Hepatocyte (in vitro differentiated cells): ENCODE data around the gene THAP4. TPM values are rescaled to one million over a fixed set of nuclear protein-coding genes. Genes with fewer than 3 reads are reported as not detected.
A peak's percentile ranks its signal among the peaks of the same experiment; 100 is the strongest.

Experiments
- DNase-seq: peaks from one replicate; pipeline ENCODE4 v3.0.0-alpha.2; 2016; ENCODE audit warnings: low spot score
- H2AFZ ChIP-seq: fragments of 200-600 bp; sonication (generic); 2 replicates; pipeline ENCODE4 v1.6.0; 2016; ENCODE audit warnings: antibody characterized with exemption, mild to moderate bottlenecking
- H3K27ac ChIP-seq: fragments of 200-600 bp; sonication (generic); 2 replicates; pipeline ENCODE4 v1.5.1; 2016; ENCODE audit warnings: mild to moderate bottlenecking
- H3K27me3 ChIP-seq: fragments of 200-600 bp; sonication (generic); 2 replicates; pipeline ENCODE4 v1.6.1; 2016
- H3K36me3 ChIP-seq: fragments of 200-600 bp; sonication (generic); replicated peaks from 2 replicates; pipeline ENCODE4 v1.5.1; 2016; ENCODE audit warnings: low read depth; ENCODE audit not compliant: insufficient read depth
- H3K4me1 ChIP-seq: fragments of 200-600 bp; sonication (generic); 2 replicates; pipeline ENCODE4 v1.5.1; 2016; ENCODE audit warnings: mild to moderate bottlenecking, moderate library complexity; ENCODE audit not compliant: insufficient read depth
- H3K4me2 ChIP-seq: fragments of 200-600 bp; sonication (generic); 2 replicates; pipeline ENCODE4 v1.6.0; 2016
- H3K4me3 ChIP-seq: fragments of 200-600 bp; sonication (generic); 2 replicates; pipeline ENCODE4 v1.5.1; 2016; ENCODE audit warnings: mild to moderate bottlenecking
- H3K79me2 ChIP-seq: fragments of 200-600 bp; sonication (generic); 2 replicates; pipeline ENCODE4 v1.6.0; 2017; ENCODE audit warnings: mild to moderate bottlenecking
- H3K9me2 ChIP-seq: fragments of 200-600 bp; sonication (generic); replicated peaks from 2 replicates; pipeline ENCODE4 v1.6.0; 2017; ENCODE audit warnings: mild to moderate bottlenecking; ENCODE audit not compliant: insufficient read depth
- H3K9me3 ChIP-seq: fragments of 200-600 bp; sonication (generic); 2 replicates; pipeline ENCODE4 v1.5.1; 2016; ENCODE audit warnings: low read depth, mild to moderate bottlenecking
- H4K20me1 ChIP-seq: fragments of 200-600 bp; sonication (generic); 2 replicates; pipeline ENCODE4 v1.6.0; 2016; ENCODE audit warnings: mild to moderate bottlenecking; ENCODE audit not compliant: insufficient read depth, poor library complexity, severe bottlenecking
- EZH2 ChIP-seq: fragments of 200-600 bp; sonication (generic); IDR thresholded peaks from 2 replicates; pipeline ENCODE4 v1.6.1; 2016; ENCODE audit warnings: antibody characterized with exemption, mild to moderate bottlenecking, borderline replicate concordance
- EZH2phosphoT487 ChIP-seq: fragments of 200-600 bp; sonication (generic); IDR thresholded peaks from one replicate; pipeline ENCODE4 v1.6.1; 2018; ENCODE audit warnings: antibody characterized with exemption, mild to moderate bottlenecking, low read depth, moderate library complexity; ENCODE audit not compliant: unreplicated experiment, severe bottlenecking
- WGBS: methylation state at CpG from one replicate; pipeline ENCODE4 v1.1.6; 2016; ENCODE audit warnings: low lambda C conversion rate; ENCODE audit errors: missing lambda C conversion rate; 5-methylcytosine and 5-hydroxymethylcytosine counted together
- polyA plus RNA-seq: library from polyadenylated mRNA; unstranded; fragments of >200 nt; fragmentation: Nextera tagmentation; extraction: Ambion mirVana; gene quantifications from 2 replicates; pipeline ENCODE4 v1.2.1, GENCODE V29; 2016
- total RNA-seq: library from RNA; depleted of rRNA; stranded (reverse); fragments of >200 nt; gene quantifications from 2 replicates; pipeline ENCODE4 v1.2.3, GENCODE V29; 2014
- TF ChIP-seq, protein P1 (sequence below): fragments of 200-600 bp; sonication (generic); IDR thresholded peaks from 2 replicates; pipeline ENCODE4 v1.5.1; 2016; ENCODE audit warnings: antibody characterized with exemption, mild to moderate bottlenecking; ENCODE audit not compliant: poor library complexity

The THAP4 gene
- total and polyA plus RNA-seq, 2 experiments from 2014 or later: 43.2 to 58.1 TPM

DNA sequence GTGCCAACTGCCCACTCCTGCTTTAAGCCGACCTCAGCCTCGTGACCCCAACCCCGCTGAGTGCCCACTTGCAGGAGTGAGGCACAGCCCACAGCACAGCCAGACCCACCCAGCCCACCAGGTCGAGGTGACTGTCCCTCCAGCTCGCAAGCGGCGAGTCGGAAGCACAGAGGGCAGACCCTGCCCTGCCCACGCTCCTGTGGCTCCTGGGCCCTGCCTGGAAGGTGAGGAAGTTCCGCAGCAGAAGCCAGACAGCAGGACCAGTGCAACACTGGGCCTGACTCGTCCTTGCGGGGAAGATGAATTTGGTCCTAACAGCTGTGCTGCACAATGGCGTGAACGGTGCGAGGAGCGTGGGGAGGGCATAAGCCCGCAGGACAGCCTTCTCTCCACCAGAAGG, 39.7 kb upstream of the THAP4 start:
- Histone ChIP-seq H4K20me1 (no peaks in the 10 kb centered on the region), H3K27me3 (no peaks in the 10 kb centered on the region), H3K27ac (no peak overlapping the region), H3K9me3 (no peaks in the 10 kb centered on the region), H3K9me2 (no peaks in the 10 kb centered on the region), H2AFZ (no peak overlapping the region), H3K4me2 (no peak overlapping the region), H3K4me1 (no peaks in the 10 kb centered on the region), H3K4me3 (no peak overlapping the region), H3K79me2 (no peaks in the 10 kb centered on the region), H3K36me3 (no peaks in the 10 kb centered on the region)
- WGBS: 96% methylated on average over 17 of the region's 17 CpGs
- DNase-seq: peak; percentile 2
- TF ChIP-seq, protein P1, sequence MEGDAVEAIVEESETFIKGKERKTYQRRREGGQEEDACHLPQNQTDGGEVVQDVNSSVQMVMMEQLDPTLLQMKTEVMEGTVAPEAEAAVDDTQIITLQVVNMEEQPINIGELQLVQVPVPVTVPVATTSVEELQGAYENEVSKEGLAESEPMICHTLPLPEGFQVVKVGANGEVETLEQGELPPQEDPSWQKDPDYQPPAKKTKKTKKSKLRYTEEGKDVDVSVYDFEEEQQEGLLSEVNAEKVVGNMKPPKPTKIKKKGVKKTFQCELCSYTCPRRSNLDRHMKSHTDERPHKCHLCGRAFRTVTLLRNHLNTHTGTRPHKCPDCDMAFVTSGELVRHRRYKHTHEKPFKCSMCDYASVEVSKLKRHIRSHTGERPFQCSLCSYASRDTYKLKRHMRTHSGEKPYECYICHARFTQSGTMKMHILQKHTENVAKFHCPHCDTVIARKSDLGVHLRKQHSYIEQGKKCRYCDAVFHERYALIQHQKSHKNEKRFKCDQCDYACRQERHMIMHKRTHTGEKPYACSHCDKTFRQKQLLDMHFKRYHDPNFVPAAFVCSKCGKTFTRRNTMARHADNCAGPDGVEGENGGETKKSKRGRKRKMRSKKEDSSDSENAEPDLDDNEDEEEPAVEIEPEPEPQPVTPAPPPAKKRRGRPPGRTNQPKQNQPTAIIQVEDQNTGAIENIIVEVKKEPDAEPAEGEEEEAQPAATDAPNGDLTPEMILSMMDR: no peak
- no peak for TF ChIP-seq EZH2
- no peak for TF ChIP-seq EZH2phosphoT487

GRCh38 chr2:241675885-241676284, 38.9 kb upstream of the THAP4 start:
- Histone ChIP-seq H3K4me2 (no peak overlapping the region), H3K27ac (no peak overlapping the region), H3K4me1 (no peaks in the 10 kb centered on the region), H3K4me3 (no peak overlapping the region), H3K36me3 (no peaks in the 10 kb centered on the region), H4K20me1 (no peaks in the 10 kb centered on the region), H3K9me3 (no peaks in the 10 kb centered on the region), H3K9me2 (no peaks in the 10 kb centered on the region), H3K27me3 (no peaks in the 10 kb centered on the region), H3K79me2 (no peaks in the 10 kb centered on the region), H2AFZ (no peak overlapping the region)
- DNase-seq: no peak
- TF ChIP-seq, protein P1: no peak
- TF ChIP-seq EZH2phosphoT487 (no peak), EZH2 (no peak)
- 93% methylated on average over 17 of the region's 17 CpGs for WGBS

DNA sequence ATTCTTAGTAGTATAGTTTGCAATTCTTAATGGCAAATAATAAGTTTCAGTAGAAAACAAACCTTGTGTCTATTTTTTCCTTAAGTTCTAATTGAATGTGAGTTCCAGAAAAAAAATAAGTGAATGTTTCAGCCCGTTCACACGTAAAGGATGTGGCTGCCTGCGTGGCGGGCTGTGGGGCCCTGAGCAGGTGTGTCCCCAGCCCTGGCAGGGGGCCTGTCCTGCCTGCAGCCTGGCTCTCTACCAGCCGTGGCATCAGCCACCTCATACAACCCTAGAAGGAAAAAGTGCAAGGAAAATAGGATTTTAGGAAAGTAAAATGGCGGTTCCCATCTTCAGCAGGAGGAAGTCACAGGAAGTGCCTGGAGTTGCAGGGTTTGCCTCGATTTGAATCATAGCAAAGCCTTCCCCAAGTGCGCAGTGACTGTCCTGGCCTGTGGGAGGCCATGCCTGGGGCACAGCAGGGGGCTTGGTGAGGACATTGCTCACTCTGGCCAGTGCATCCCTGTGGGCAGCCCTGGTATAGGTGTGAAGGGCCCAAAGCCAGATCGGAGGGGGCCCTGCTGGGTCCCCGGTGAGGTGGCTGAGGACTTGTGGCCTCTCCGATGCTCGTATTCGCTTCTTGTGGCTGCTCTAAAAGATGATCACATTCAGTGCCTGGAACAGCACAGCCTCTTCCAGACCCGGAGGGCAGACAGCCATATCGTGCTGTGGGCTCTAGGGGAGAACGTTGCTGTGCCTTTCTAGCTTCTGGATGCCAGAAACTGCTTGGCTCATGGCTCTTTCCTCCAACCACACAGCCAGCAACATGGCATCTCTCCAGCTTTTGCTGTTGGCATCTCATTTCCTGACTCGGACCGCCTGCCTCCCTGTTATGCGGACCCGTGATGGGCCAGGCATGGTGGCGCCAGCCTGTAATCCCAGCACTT, 37.1 kb upstream of the THAP4 start:
- Histone ChIP-seq H3K4me3 (no peak overlapping the region), H3K79me2 (no peaks in the 10 kb centered on the region), H2AFZ (no peak overlapping the region), H3K27me3 (no peaks in the 10 kb centered on the region), H3K9me3 (no peaks in the 10 kb centered on the region), H3K36me3 (no peaks in the 10 kb centered on the region), H3K4me2 (no peak overlapping the region), H3K27ac (no peak overlapping the region), H3K4me1 (no peaks in the 10 kb centered on the region), H4K20me1 (no peaks in the 10 kb centered on the region), H3K9me2 (no peaks in the 10 kb centered on the region)
- no peak for DNase-seq
- no peak for TF ChIP-seq EZH2
- TF ChIP-seq, protein P1: no peak
- no peak for TF ChIP-seq EZH2phosphoT487
- WGBS: 92% methylated on average over 21 of the region's 21 CpGs
